ENCODE measurements around the gene SLC39A1.

The SLC39A1 gene

DNA sequence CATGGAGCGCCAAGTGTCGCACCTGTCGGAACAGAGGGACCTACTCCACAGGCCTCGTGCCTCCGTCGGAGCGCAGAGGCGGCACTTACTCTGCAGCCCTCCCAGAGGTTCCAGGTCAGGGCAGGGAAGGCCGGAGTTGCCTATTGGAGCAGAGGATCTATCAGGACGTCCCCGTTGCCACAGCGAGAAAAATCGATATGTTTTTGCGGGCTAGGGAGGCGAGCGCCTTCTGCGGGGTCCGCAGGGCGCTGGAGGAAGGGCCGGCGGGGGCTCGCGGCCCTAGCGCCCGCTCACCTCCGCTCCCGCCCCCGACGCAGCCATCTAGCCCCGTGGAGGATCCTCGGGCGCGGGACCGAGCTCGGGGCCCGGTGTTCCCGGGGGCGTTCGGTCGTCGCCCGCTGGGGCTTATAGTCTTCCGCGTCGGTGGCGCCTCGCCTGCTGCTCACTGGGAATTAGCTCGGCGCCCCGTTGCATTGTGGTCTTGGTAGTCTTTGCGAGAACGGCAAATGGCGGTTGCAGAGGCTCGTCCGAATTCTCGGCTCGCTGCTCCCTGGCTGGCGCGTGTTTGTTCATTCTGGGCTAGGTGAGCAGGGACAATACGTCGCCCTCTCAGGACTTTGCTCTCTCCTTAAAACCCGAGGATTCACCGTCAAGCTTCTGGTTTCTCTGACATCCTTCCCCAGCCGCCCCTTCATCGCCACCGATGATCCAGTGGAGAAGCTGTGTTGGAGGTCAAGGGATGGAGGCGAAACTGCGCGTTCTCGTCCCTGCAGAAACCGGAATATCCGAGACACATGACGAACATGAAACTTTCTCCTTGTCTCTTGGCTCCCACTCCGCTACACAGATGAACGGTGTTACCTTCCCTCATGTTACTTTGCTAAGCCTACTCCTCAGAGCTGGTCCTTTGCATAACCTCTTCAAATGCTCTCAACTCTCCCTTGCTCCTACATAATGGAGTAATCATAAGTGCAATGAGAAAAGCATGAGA, 14.2 kb upstream of the SLC39A1 start, which contains the start of gene JTB:
TSS of gene JTB (minus strand) at position 425 of the 991 bp plus-strand sequence. CDS start at position 3, 422 bp downstream.
- peak; percentile 67 to 74 for DNase-seq (ENCODE audit: low read depth in 1 of 2, low spot score in 1 of 2)

DNA sequence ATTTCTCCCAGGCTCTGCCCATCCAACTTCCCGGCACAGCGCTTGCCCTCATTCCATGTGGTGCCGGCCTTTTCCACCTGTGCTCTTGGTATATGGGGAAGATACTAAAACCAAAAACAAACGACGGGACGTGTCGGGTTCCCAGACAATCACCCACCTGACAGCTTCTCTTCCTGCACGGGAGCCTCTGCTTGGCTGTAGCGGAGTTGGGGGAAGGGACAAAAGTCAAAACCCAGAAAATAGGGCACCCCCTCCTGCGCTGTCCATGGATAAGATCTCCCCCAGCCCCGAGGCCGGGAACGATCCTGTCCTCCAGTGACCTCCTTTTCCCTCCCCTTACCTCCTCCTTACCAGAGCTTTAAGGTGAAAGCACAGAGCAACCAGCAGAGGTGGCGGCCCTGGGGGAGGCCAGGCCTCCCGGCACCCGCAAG, 13.5 kb upstream of the SLC39A1 start:
- no peak for DNase-seq (ENCODE audit: low read depth in 1 of 2, low spot score in 1 of 2)

GRCh38 chr1:153973525-153973924, 10.2 kb upstream of the SLC39A1 start:
- no peak for DNase-seq (ENCODE audit: low read depth in 1 of 2, low spot score in 1 of 2)

DNA sequence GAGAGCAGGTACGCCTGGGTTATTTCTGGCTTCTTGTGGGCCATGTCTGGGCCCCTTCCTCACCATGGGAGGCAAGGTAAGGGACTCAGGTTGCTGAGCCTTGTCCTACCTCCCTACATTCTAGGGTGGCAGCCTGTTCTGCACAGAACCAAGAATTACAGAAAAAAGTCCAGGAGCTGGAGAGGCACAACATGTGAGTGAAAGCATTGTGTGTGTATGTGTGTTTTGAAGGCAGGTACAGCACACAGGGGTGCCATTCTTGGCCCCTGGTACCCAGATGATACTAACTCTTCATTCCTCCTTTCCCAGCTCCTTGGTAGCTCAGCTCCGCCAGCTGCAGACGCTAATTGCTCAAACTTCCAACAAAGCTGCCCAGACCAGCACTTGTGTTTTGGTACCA, 9.7 kb upstream of the SLC39A1 start:
- no peak for DNase-seq (ENCODE audit: low read depth in 1 of 2, low spot score in 1 of 2)

DNA sequence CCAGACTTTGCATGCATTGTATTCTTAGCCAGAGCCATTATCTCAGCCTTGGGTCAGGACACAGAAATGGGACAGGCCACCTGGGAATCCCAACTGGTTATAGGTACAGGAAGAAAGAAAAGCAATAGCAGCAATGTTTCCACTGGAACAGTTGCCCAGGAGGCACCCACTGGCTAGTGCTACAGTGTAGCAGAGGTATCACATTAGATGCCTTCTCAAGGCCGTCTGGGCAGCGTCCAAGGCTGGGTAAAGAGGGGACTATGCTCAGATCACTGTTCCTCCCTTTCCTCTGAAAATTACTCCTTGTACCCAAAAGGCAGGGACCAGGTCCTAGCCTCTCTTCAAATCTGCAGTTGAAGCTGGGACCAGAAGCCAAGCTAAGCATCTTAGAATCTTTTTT, 7.0 kb upstream of the SLC39A1 start:
- no peak for DNase-seq (ENCODE audit: low read depth in 1 of 2, low spot score in 1 of 2)

GRCh38 chr1:153968972-153969371, 5.6 kb upstream of the SLC39A1 start:
- DNase-seq (ENCODE audit: low read depth in 1 of 2, low spot score in 1 of 2), result no peak

GRCh38 chr1:153968408-153968807, 5.1 kb upstream of the SLC39A1 start:
- DNase-seq (ENCODE audit: low read depth in 1 of 2, low spot score in 1 of 2), result no peak

DNA sequence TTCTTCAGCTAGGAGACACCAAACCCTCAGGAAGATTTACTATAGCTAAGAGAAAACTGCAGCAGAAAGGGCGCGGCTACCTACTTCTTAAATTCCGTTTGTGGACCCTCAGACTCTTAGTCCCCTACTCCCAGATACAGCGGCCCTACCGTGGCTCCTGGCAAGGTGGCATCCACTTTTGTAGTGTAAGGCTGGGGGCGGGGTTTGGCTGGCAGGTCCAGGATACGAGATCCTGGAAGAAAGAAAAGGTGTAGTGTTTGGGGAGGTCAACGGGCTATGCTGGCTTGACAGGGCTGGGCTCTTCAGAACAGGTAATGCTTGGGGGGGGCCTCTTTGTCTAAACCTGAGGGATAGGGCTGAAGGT, 4.6 kb upstream of the SLC39A1 start:
- no peak for DNase-seq (ENCODE audit: low read depth in 1 of 2, low spot score in 1 of 2)

- peak; percentile 62 to 74 for DNase-seq (ENCODE audit: low read depth in 1 of 2, low spot score in 1 of 2)
These were observed 4.0 kb upstream of the SLC39A1 start, which contains the start of gene CREB3L4 for GRCh38 chr1:153967107-153967999. CREB3L4 (plus strand) TSS chr1:153967902; CDS start chr1:153968526, 624 bp downstream.

- DNase-seq (ENCODE audit: low read depth in 1 of 2, low spot score in 1 of 2), result no peak
These were observed 554 bp upstream of the SLC39A1 start for GRCh38 chr1:153963850-153964331.

GRCh38 chr1:153962088-153963029, 978 bp downstream of the SLC39A1 start:
- DNase-seq (ENCODE audit: low read depth in 1 of 2, low spot score in 1 of 2), result no peak

- no peak for DNase-seq (ENCODE audit: low read depth in 1 of 2, low spot score in 1 of 2)
These were observed 1.9 kb downstream of the SLC39A1 start for GRCh38 chr1:153961421-153961820.

- no peak for DNase-seq (ENCODE audit: low read depth in 1 of 2, low spot score in 1 of 2)
These were observed 3.1 kb downstream of the SLC39A1 start for GRCh38 chr1:153960206-153960605.

DNA sequence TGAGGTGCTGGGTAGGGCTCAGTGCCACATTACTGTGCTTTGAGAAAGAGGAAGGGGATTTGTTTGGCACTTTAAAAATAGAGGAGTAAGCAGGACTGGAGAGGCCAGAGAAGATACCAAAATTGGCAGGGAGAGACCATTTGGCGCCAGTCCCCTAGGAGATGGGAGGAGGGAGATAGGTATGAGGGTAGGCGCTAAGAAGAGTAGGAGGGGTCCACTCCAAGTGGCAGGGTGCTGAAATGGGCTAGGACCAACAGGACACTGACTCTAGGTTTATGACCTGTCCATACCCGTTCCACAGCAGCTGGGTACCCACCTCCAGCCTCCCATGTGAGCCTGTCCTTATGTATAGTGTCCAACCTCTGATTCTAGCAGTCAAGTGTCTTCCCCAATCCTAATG, 3.9 kb downstream of the SLC39A1 start:
- no peak for DNase-seq (ENCODE audit: low read depth in 1 of 2, low spot score in 1 of 2)

- DNase-seq (ENCODE audit: low read depth in 1 of 2, low spot score in 1 of 2), result no peak
These were observed 4.4 kb downstream of the SLC39A1 start for GRCh38 chr1:153958961-153959260.

GRCh38 chr1:153958111-153958960, 5.0 kb downstream of the SLC39A1 start, which contains the start of gene CRTC2:
CRTC2 (minus strand) TSS chr1:153958612; CDS start chr1:153958497, 115 bp downstream.
- peak; percentile 93 to 95 for DNase-seq (ENCODE audit: low read depth in 1 of 2, low spot score in 1 of 2)

DNA sequence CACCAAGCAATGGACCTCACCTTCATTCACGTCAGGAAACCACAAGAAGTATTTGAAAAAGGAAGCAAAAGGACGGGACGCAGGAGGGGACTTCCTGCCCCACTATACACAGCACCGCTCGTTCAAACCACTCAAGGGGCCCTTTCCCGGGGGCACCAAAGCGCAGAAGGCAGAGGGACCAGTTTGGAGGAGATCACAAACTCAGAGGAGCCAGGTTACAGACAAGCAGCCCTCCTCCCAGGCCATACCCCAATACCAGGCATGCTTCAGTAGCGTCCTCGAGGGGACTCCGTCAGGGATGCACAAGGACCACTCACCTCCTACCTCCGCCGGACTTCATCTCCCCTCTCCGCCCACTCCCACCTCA, 5.6 kb downstream of the SLC39A1 start:
- peak in 1 of 2 donors; percentile 14 for DNase-seq (ENCODE audit: low read depth in 1 of 2, low spot score in 1 of 2)

- no peak for DNase-seq (ENCODE audit: low read depth in 1 of 2, low spot score in 1 of 2)
These were observed 6.2 kb downstream of the SLC39A1 start for GRCh38 chr1:153956997-153957715.

GRCh38 chr1:153954826-153955225, 8.5 kb downstream of the SLC39A1 start:
- no peak for DNase-seq (ENCODE audit: low read depth in 1 of 2, low spot score in 1 of 2)

Data from activated T-helper 1 cell treated with anti-CD3 and anti-CD28 coated beads, Interleukin-2, amount 50 U/mL, for 16 hours (primary cell).